NOMO-1 (cell line): ENCODE data around the gene AGRN.
"Not testable (repeated sequence)": the region's sequence is repeated elsewhere in the genome, so short reads cannot be mapped to it uniquely, and the experiment has no call there.

Source experiments
- DNase-seq, 2 experiments: peaks; one replicate each; lab custom pipeline; 2025; ENCODE audit not compliant: unreplicated experiment in 2 of 2; lab: John Stamatoyannopoulos, UW

Gene AGRN

GRCh38 chr1:1018321-1018685 is 1.6 kb upstream of the AGRN start:
- not testable (repeated sequence) for DNase-seq

DNA sequence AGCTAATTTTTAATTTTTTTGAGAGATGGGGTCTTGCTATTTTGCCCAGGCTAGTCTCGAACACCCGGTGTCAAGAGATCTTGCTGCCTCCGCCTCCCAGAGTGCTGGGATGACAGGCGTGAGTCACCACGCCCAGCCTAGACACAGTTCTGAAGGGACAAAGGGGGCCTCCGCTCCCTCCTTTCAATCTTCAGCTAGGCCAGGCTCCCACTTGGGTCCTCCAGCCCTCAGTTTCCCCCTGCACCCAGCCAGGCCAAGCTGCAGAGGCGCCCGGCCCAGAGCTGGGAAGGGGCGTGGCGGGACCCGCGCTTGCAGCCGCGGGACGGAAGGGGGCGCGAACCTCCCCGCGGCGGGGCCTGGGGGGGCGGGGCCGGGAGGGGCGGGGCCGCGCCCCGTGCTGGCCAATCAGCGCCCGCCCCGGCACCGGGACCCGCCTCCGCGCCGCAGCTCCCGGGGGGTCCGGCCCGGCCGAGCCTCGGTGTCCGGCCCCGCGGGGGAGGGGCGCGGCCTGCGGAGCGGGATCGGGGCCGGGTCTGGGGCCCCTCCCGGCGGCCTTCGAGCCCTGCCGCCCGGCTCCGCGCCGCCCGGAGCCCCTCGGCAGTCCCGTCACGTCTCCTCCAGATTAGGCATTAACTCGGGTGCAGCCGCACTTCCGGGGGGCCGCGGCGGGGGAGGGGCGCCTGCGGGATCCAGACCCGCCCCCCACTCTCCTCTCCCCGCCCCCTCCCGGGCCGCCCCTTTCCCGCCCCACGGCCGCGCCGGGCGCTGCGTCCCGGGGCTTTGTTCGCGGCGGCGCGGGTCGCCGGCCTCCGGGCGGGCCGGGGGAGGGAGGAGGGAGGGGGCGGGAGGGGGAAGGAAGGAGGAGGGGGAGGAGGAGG is 559 bp upstream of the AGRN start:
- peak; percentile 59 to 80 for DNase-seq

- no peak for DNase-seq
Observed at GRCh38 chr1:1020415-1021009, 592 bp downstream of the AGRN start.

DNA sequence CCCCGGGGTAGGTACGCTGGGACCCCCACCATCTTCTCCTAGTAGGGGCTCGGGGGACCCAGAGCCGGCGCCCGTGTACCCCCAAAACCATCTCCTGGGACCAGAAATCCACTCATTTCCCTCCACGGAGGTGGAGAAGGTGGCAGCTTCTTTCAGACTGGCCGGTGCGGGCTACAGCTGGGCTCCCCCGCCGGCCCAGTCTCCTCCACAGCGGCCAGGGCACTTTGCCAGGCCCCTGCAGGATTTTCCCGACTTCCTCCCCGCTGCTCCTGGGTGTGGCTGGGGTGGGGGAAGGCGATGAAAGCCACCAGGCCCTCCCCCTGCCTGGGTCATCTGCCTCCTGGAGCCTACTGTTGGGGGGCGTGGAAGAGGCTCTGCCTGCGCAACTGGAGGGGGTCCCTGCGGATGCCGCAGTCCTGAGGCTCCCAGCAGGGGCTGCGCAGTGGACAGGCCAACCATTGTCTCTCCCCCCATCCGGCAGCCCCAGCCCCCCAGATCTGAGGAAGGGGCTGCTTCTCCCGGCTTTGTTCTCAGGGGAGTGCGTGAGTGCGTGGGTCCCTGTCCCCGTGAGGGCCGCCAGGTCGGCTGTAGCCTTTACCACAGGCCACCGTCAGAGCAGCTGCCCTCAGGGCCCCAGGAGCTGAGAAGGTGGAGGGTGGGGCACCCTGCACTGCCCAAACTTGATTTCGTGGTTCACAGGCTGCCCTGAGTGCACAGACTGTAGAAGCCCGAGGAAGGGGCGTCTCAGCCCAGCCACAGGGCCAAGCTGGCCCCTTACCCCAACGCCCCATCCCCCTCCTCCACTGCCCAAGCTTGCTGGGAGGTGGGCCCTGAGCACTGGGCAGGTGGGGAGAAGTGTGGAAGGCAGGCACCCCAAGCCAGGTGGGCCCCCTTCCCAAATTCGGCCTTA is 1.3 kb downstream of the AGRN start:
- DNase-seq: no peak

GRCh38 chr1:1021920-1022259 is 2.0 kb downstream of the AGRN start:
- no peak for DNase-seq

DNA sequence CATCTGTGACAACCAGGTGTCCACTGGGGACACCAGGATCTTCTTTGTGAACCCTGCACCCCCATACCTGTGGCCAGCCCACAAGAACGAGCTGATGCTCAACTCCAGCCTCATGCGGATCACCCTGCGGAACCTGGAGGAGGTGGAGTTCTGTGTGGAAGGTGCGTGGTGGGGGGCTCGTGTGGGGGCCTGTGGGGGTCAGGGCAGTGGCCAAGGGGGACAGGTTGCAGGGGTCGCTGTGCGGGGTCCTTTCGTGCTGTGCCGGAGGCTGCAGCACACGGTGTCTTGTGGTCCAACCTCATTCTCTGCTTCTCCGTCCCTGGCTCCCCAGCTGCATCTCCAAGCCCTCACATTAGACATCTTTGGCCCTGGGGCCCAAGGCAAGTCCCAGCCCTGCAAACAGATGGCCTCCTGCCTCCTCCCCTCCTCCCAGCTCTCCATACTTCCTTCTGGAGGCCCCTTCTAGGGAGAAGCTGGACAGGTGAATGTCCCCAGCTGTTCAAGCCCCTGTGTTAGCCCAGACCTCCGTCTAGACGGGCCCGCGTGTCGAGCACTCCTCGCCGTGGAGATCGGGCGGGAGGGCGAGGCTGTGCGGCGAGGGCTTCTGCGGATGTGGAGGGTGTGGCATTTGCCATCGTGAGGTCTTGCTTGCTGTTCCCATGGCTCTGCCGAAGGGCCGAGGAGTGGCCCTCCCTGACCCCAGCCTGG is 2.5 kb downstream of the AGRN start:
- no peak for DNase-seq

DNA sequence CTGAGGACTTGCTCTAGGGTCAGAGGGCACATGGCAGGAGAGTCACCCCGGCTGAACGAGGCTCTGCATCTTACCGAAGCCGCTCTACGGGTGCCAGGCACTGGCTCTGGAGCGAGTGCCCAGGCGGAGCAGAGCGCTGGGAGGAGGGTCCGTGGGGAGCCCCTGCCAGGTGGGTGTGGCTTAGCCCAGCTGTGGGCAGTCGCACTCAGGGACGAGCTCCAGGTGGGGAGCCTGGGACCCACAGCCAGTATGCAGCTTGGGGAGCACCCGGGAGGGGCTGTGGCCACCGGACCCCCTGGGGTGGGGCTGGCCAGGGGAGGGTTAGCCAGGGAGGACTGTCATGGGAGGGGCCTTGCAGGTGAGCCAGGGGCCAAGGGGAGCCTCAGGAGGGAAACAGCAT is 3.8 kb downstream of the AGRN start:
- DNase-seq: no peak

- no peak for DNase-seq
Observed at GRCh38 chr1:1024149-1024770, 4.3 kb downstream of the AGRN start.

GRCh38 chr1:1024771-1025699 is 5.1 kb downstream of the AGRN start:
- no peak for DNase-seq

- no peak for DNase-seq
Observed at GRCh38 chr1:1025730-1026129, 5.8 kb downstream of the AGRN start.

DNA sequence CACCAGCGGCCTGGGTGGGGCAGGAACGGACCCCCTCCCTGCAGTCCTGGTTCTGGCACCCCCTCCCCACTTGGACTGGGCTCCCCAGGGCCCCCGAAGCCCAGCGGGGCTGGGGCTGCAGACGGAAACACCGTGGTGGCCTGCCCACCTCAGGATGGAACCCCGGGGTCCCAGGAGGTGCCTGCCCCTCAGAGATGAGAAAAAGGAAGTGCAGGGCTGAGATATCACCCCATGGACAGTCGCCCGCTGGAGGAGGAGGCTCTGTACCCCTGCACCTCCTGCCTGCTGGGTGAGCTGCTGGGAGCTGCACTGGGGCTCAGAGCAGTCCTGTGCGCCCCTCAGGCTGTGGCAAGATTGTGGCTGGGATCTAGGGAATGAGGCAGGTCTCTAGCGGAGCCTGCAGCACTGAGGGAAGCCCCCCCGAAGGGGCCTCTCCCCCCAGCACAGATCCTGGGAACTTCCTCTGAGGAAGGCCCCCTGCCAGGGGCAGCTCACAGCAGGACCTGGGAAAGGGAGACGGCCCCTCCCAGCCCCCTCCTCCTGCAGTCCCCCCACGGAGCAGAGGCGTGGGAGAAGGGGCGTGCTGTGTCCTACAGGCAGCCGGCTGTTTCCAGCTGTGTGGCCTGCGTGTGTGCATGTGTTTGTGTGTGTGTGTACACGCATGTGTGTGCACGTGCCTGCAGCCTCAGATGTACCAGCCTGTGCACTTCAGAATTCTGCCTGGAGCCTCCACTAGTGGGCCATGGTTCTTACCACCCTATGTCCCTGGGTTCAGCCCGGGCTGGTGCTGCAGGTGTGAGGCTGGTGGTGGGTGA is 6.9 kb downstream of the AGRN start:
- DNase-seq: no peak

- DNase-seq: no peak
Observed at GRCh38 chr1:1027791-1028190, 7.9 kb downstream of the AGRN start.

GRCh38 chr1:1030867-1031658 is 11.1 kb downstream of the AGRN start:
- DNase-seq: not testable (repeated sequence)

GRCh38 chr1:1031659-1032235 is 11.8 kb downstream of the AGRN start:
- DNase-seq: no peak

GRCh38 chr1:1032424-1032823 is 12.5 kb downstream of the AGRN start:
- DNase-seq: no peak

- DNase-seq: peak; percentile 65 to 81
Observed at GRCh38 chr1:1033009-1033587, 13.2 kb downstream of the AGRN start.
